GM08714 (cell line): ENCODE data around the gene CPD.
"Not testable (repeated sequence)": the region's sequence is repeated elsewhere in the genome, so short reads cannot be mapped to it uniquely, and the experiment has no call there.

Source experiments
- H3K4me3 ChIP-seq: fragments of 200-500 bp; sonication (Bioruptor generic); 2 replicates; pipeline ENCODE4 v1.5.1; 2014; ENCODE audit warnings: mild to moderate bottlenecking, low read length, inconsistent platforms
- ZNF274 ChIP-seq: IDR thresholded peaks from 2 replicates; pipeline ENCODE4 v1.6.1; 2012; ENCODE audit warnings: mild to moderate bottlenecking, low read depth, low read length

The CPD gene

GRCh38 chr17:30346221-30346795 is 32.4 kb upstream of the CPD start:
- H3K4me3 ChIP-seq, result no peak overlapping the region
- no peak for TF ChIP-seq ZNF274

GRCh38 chr17:30347488-30347887 is 31.2 kb upstream of the CPD start:
- no peak overlapping the region for H3K4me3 ChIP-seq
- TF ChIP-seq ZNF274, result no peak

- no peak for TF ChIP-seq ZNF274
- no peak overlapping the region for H3K4me3 ChIP-seq
Measured at GRCh38 chr17:30349252-30349651, 29.5 kb upstream of the CPD start.

GRCh38 chr17:30351263-30351662 is 27.5 kb upstream of the CPD start:
- H3K4me3 ChIP-seq, result not testable (repeated sequence)

- no peak for TF ChIP-seq ZNF274
- H3K4me3 ChIP-seq, result no peak overlapping the region
Measured at GRCh38 chr17:30351735-30352134, 27.0 kb upstream of the CPD start.

GRCh38 chr17:30352240-30352814 is 26.4 kb upstream of the CPD start:
- H3K4me3 ChIP-seq, result no peak overlapping the region
- TF ChIP-seq ZNF274, result no peak

- no peak overlapping the region for H3K4me3 ChIP-seq
- TF ChIP-seq ZNF274, result no peak
Measured at GRCh38 chr17:30354701-30355100, 24.0 kb upstream of the CPD start.

GRCh38 chr17:30357476-30357875 is 21.3 kb upstream of the CPD start:
- no peak for TF ChIP-seq ZNF274
- no peak overlapping the region for H3K4me3 ChIP-seq

- TF ChIP-seq ZNF274, result no peak
- no peak overlapping the region for H3K4me3 ChIP-seq
Measured at GRCh38 chr17:30358055-30358760, 20.5 kb upstream of the CPD start.

GRCh38 chr17:30360086-30360808 is 18.5 kb upstream of the CPD start:
- no peak for TF ChIP-seq ZNF274
- H3K4me3 ChIP-seq, result no peak overlapping the region

- no peak overlapping the region for H3K4me3 ChIP-seq
- TF ChIP-seq ZNF274, result no peak
Measured at GRCh38 chr17:30361766-30362279, 16.9 kb upstream of the CPD start.

GRCh38 chr17:30363715-30364202 is 15.0 kb upstream of the CPD start:
- H3K4me3 ChIP-seq, result no peak overlapping the region; the same call in 1 of the 2 replicates
- no peak for TF ChIP-seq ZNF274

GRCh38 chr17:30366536-30366935 is 12.2 kb upstream of the CPD start:
- H3K4me3 ChIP-seq, result no peak overlapping the region
- TF ChIP-seq ZNF274, result no peak

GRCh38 chr17:30368912-30369720 is 9.6 kb upstream of the CPD start:
- H3K4me3 ChIP-seq, result no peak overlapping the region
- TF ChIP-seq ZNF274, result no peak
